NCI-H1436 (cell line): ENCODE measurements around the gene TPCN2.

Source experiments
- DNase-seq: peaks from one replicate; lab custom pipeline; 2025; lab: John Stamatoyannopoulos, UW

TPCN2 gene

GRCh38 chr11:69094915-69095290 lies 46.2 kb downstream of the TPCN2 start:
- no peak for DNase-seq

- no peak for DNase-seq
Observed at GRCh38 chr11:69095300-69095699, 46.6 kb downstream of the TPCN2 start.

- DNase-seq = no peak
Observed at GRCh38 chr11:69096473-69096872, 47.7 kb downstream of the TPCN2 start.

- DNase-seq = no peak
Observed at GRCh38 chr11:69097263-69097662, 48.5 kb downstream of the TPCN2 start.

GRCh38 chr11:69099180-69099579 lies 50.4 kb downstream of the TPCN2 start:
- DNase-seq = no peak

GRCh38 chr11:69100454-69101114 lies 51.9 kb downstream of the TPCN2 start:
- no peak for DNase-seq

GRCh38 chr11:69101115-69101791 lies 52.5 kb downstream of the TPCN2 start:
- DNase-seq = peak; percentile 48

GRCh38 chr11:69101792-69102695 lies 53.3 kb downstream of the TPCN2 start:
- DNase-seq = no peak

- DNase-seq = no peak
Observed at GRCh38 chr11:69102732-69103615, 54.2 kb downstream of the TPCN2 start.

- DNase-seq = no peak
Observed at GRCh38 chr11:69104212-69104855, 55.6 kb downstream of the TPCN2 start.

GRCh38 chr11:69104856-69105395 lies 56.2 kb downstream of the TPCN2 start:
- no peak for DNase-seq

GRCh38 chr11:69105461-69106030 lies 56.8 kb downstream of the TPCN2 start:
- no peak for DNase-seq

- DNase-seq = no peak
Observed at GRCh38 chr11:69106031-69106811, 57.5 kb downstream of the TPCN2 start.

- DNase-seq = no peak
Observed at GRCh38 chr11:69107413-69107812, 58.7 kb downstream of the TPCN2 start.

- no peak for DNase-seq
Observed at GRCh38 chr11:69108030-69108429, 59.3 kb downstream of the TPCN2 start.

GRCh38 chr11:69108559-69108958 lies 59.8 kb downstream of the TPCN2 start:
- no peak for DNase-seq

- DNase-seq = no peak
Observed at GRCh38 chr11:69109101-69109500, 60.4 kb downstream of the TPCN2 start.

GRCh38 chr11:69110451-69110850 lies 61.7 kb downstream of the TPCN2 start:
- no peak for DNase-seq

GRCh38 chr11:69111624-69112542 lies 63.2 kb downstream of the TPCN2 start:
- no peak for DNase-seq
